Astrocyte (in vitro differentiated cells and primary cell): ENCODE measurements around the gene SORL1. TPM values are rescaled to one million over a fixed set of nuclear protein-coding genes. Genes with fewer than 3 reads are reported as not detected.
A peak's percentile ranks its signal among the peaks of the same experiment; 100 is the strongest.

Experiments
- DNase-seq: peaks from one replicate; pipeline ENCODE4 v3.0.0-alpha.2; 2010; ENCODE audit warnings: low read depth
- FAIRE-seq: peaks from 2 replicates; lab custom pipeline; 2011; peaks lifted over from hg19 to GRCh38; lab: Jason Lieb, UNC
- H2AFZ ChIP-seq: 2 replicates; pipeline ENCODE4 v1.6.0; 2012; ENCODE audit warnings: low read depth, low read length, inconsistent platforms
- H3K27ac ChIP-seq: 2 replicates; pipeline ENCODE4 v1.5.1; 2011; ENCODE audit warnings: low read depth, low read length, inconsistent platforms
- H3K27me3 ChIP-seq: 2 replicates; pipeline ENCODE4 v1.6.0; 2011; ENCODE audit warnings: low read length, inconsistent platforms; ENCODE audit not compliant: insufficient read depth
- H3K36me3 ChIP-seq: 2 replicates; pipeline ENCODE4 v1.5.1; 2011; ENCODE audit warnings: low read length, inconsistent platforms; ENCODE audit not compliant: insufficient read depth
- H3K4me1 ChIP-seq: 2 replicates; pipeline ENCODE4 v1.5.1; 2011; ENCODE audit warnings: low read length, inconsistent platforms; ENCODE audit not compliant: insufficient read depth
- H3K4me2 ChIP-seq: 2 replicates; pipeline ENCODE4 v1.6.0; 2012; ENCODE audit warnings: low read length, inconsistent platforms
- H3K4me3 ChIP-seq: 2 replicates; pipeline ENCODE4 v1.5.1; 2011; ENCODE audit warnings: low read depth, mild to moderate bottlenecking, low read length, inconsistent platforms; ENCODE audit not compliant: insufficient read depth
- H3K79me2 ChIP-seq: 2 replicates; pipeline ENCODE4 v1.6.0; 2012; ENCODE audit warnings: mild to moderate bottlenecking, low read length, inconsistent platforms; ENCODE audit not compliant: insufficient read depth
- H3K9ac ChIP-seq: 2 replicates; pipeline ENCODE4 v1.6.0; 2012; ENCODE audit warnings: mild to moderate bottlenecking, low read length, inconsistent platforms
- H3K9me3 ChIP-seq: 2 replicates; pipeline ENCODE4 v1.5.1; 2012; ENCODE audit warnings: low read depth, mild to moderate bottlenecking, low read length, inconsistent platforms; ENCODE audit not compliant: insufficient read depth
- H4K20me1 ChIP-seq: 2 replicates; pipeline ENCODE4 v1.6.0; 2012; ENCODE audit warnings: low read length, inconsistent platforms; ENCODE audit not compliant: insufficient read depth
- H3K27ac Mint-ChIP-seq: one replicate; pipeline ENCODE4 v1.8.0; 2021; ENCODE audit warnings: mild to moderate bottlenecking, mixed read lengths; ENCODE audit not compliant: unreplicated experiment
- H3K27me3 Mint-ChIP-seq: one replicate; pipeline ENCODE4 v1.8.0; 2021; ENCODE audit warnings: low read depth, mixed read lengths; ENCODE audit not compliant: unreplicated experiment
- H3K36me3 Mint-ChIP-seq: one replicate; pipeline ENCODE4 v1.8.0; 2021; ENCODE audit warnings: low read depth, mixed read lengths; ENCODE audit not compliant: unreplicated experiment
- H3K4me1 Mint-ChIP-seq: one replicate; pipeline ENCODE4 v1.8.0; 2021; ENCODE audit warnings: low read depth, mixed read lengths; ENCODE audit not compliant: unreplicated experiment
- H3K4me3 Mint-ChIP-seq: one replicate; pipeline ENCODE4 v1.8.0; 2021; ENCODE audit warnings: mild to moderate bottlenecking, moderate library complexity, mixed read lengths; ENCODE audit not compliant: unreplicated experiment
- H3K9me3 Mint-ChIP-seq: one replicate; pipeline ENCODE4 v1.8.0; 2021; ENCODE audit warnings: mild to moderate bottlenecking, mixed read lengths; ENCODE audit not compliant: unreplicated experiment
- CTCF ChIP-seq: IDR thresholded peaks from 2 replicates; pipeline ENCODE4 v1.5.1; 2011; ENCODE audit warnings: low read depth, mild to moderate bottlenecking, inconsistent platforms, low read length, moderate library complexity; ENCODE audit not compliant: insufficient read depth
- EZH2 ChIP-seq: IDR thresholded peaks from 2 replicates; pipeline ENCODE4 v1.6.1; 2012; ENCODE audit warnings: mild to moderate bottlenecking, low read length, inconsistent platforms; ENCODE audit not compliant: insufficient read depth
- total RNA-seq: library from RNA; stranded (reverse); gene quantifications from 2 replicates; pipeline ENCODE4 v1.2.1, GENCODE V29; 2021

Gene SORL1
- total RNA-seq, 1 donor from 2014 or later, result 4.1 TPM

- no peaks in the 10 kb centered on the region for H3K9me3 ChIP-seq
- H3K4me1 ChIP-seq, result no peaks in the 10 kb centered on the region
- no peaks in the 10 kb centered on the region for H3K79me2 ChIP-seq
- Mint-ChIP-seq H3K9me3 (peaks cover under 1% of the 10 kb centered on the region), H3K4me3 (no peak overlapping the region), H3K27ac (no peak overlapping the region), H3K36me3 (peaks cover 3% of the 10 kb centered on the region), H3K4me1 (peaks cover 23% of the 10 kb centered on the region), H3K27me3 (no peaks in the 10 kb centered on the region)
- FAIRE-seq (peak; percentile 39), DNase-seq (peak; percentile 56)
- no peak overlapping the region for H3K27ac ChIP-seq
- no peak overlapping the region for H3K4me2 ChIP-seq
- H4K20me1 ChIP-seq, result no peaks in the 10 kb centered on the region
- no peak overlapping the region for H3K9ac ChIP-seq
- H3K27me3 ChIP-seq, result peaks cover 10% of the 10 kb centered on the region
- no peak overlapping the region for H2AFZ ChIP-seq
- no peak for TF ChIP-seq CTCF
- no peak for TF ChIP-seq EZH2
- H3K36me3 ChIP-seq, result no peaks in the 10 kb centered on the region
- no peak overlapping the region for H3K4me3 ChIP-seq
These were observed 163.4 kb downstream of the SORL1 start for GRCh38 chr11:121615501-121615900.

- Histone ChIP-seq H3K4me3 (no peak overlapping the region), H4K20me1 (no peaks in the 10 kb centered on the region), H3K79me2 (no peaks in the 10 kb centered on the region), H3K36me3 (no peaks in the 10 kb centered on the region), H3K4me2 (no peak overlapping the region), H3K4me1 (no peaks in the 10 kb centered on the region), H3K27ac (no peak overlapping the region), H3K9me3 (no peaks in the 10 kb centered on the region), H2AFZ (no peak overlapping the region), H3K27me3 (peaks cover 3% of the 10 kb centered on the region), H3K9ac (no peak overlapping the region)
- TF ChIP-seq EZH2 (no peak), CTCF (no peak)
- H3K9me3 Mint-ChIP-seq, result no peaks in the 10 kb centered on the region
- H3K27ac Mint-ChIP-seq, result no peak overlapping the region
- H3K4me3 Mint-ChIP-seq, result no peak overlapping the region
- H3K27me3 Mint-ChIP-seq, result no peaks in the 10 kb centered on the region
- FAIRE-seq, result no peak
- H3K4me1 Mint-ChIP-seq, result peaks cover 23% of the 10 kb centered on the region
- no peak for DNase-seq
- peaks cover 3% of the 10 kb centered on the region for H3K36me3 Mint-ChIP-seq
These were observed 166.4 kb downstream of the SORL1 start for GRCh38 chr11:121618516-121618915.

- no peak for FAIRE-seq
- Histone ChIP-seq H3K36me3 (no peaks in the 10 kb centered on the region), H3K9me3 (no peaks in the 10 kb centered on the region), H3K27ac (no peak overlapping the region), H3K4me2 (no peak overlapping the region), H3K27me3 (no peaks in the 10 kb centered on the region), H2AFZ (no peak overlapping the region), H3K9ac (no peak overlapping the region), H4K20me1 (no peaks in the 10 kb centered on the region), H3K4me3 (no peak overlapping the region), H3K79me2 (no peaks in the 10 kb centered on the region), H3K4me1 (peaks cover 13% of the 10 kb centered on the region)
- DNase-seq, result no peak
- Mint-ChIP-seq H3K27ac (no peak overlapping the region), H3K9me3 (no peaks in the 10 kb centered on the region), H3K36me3 (peaks cover 3% of the 10 kb centered on the region), H3K4me3 (no peak overlapping the region), H3K4me1 (peaks cover 12% of the 10 kb centered on the region), H3K27me3 (no peaks in the 10 kb centered on the region)
- TF ChIP-seq CTCF (no peak), EZH2 (no peak)
These were observed 173.8 kb downstream of the SORL1 start for GRCh38 chr11:121625777-121626506.
